Testis (tissue), 3 donors: ENCODE results near the gene CSF3R. TPM values are rescaled to one million over a fixed set of nuclear protein-coding genes. Genes with fewer than 3 reads are reported as not detected.

Experiments
- DNase-seq: peaks from one replicate; pipeline ENCODE4 v3.0.0-alpha.2; 2019
- H3K27ac ChIP-seq, 2 donors: fragments of 200-600 bp; sonication (generic); one replicate each; pipeline ENCODE4 v1.5.1; 2019
- H3K27me3 ChIP-seq: fragments of 200-600 bp; sonication (generic); one replicate; pipeline ENCODE4 v1.5.1; 2019
- H3K36me3 ChIP-seq: fragments of 200-600 bp; sonication (generic); one replicate; pipeline ENCODE4 v1.5.1; 2017; ENCODE audit warnings: low read depth; ENCODE audit errors: missing control alignments
- H3K4me1 ChIP-seq: fragments of 200-600 bp; sonication (generic); one replicate; pipeline ENCODE4 v1.5.1; 2019
- H3K4me3 ChIP-seq, 2 donors: fragments of 200-600 bp; sonication (generic); one replicate each; pipeline ENCODE4 v1.5.1; 2017 to 2019
- H3K9me3 ChIP-seq: fragments of 200-600 bp; sonication (generic); one replicate; pipeline ENCODE4 v1.5.1; 2017
- CTCF ChIP-seq, 3 experiments: fragments of 450-650 bp in 2 of 3; fragments of 200-600 bp in 1 of 3; sonication (generic) in 1 of 3; IDR thresholded peaks; one replicate each; pipeline ENCODE4 v1.5.1; 2016 to 2019; ENCODE audit warnings: antibody characterized with exemption in 3 of 3, mild to moderate bottlenecking in 2 of 3, moderate library complexity in 1 of 3
- POLR2A ChIP-seq: fragments of 450-650 bp; IDR thresholded peaks from one replicate; pipeline ENCODE4 v1.6.1; 2017; ENCODE audit warnings: antibody characterized with exemption, mild to moderate bottlenecking, moderate library complexity
- WGBS, 2 donors: methylation state at CpG; one replicate each; pipeline ENCODE4 v1.1.5; 2018; 5-methylcytosine and 5-hydroxymethylcytosine counted together
- intact Hi-C: fragments of 100-400 bp; cut with DNase I; formaldehyde crosslinking; loops from one replicate; pipeline ENCODE4 v1.15.1; 2023; ENCODE audit warnings: low total_unique reads
- polyA plus RNA-seq: library from polyadenylated mRNA; stranded (reverse); fragments of 350-450 nt; fragmentation: Illumina TruSeq; extraction: RNeasy Lipid Tissue Mini Kit (QIAGEN cat#74804); gene quantifications from one replicate; pipeline ENCODE4 v1.2.3, GENCODE V29; 2014; ENCODE audit warnings: low read depth, low replicate concordance; ENCODE audit not compliant: insufficient read depth
- total RNA-seq, 2 donors: library from RNA; depleted of rRNA; stranded (reverse); fragments of >200 nt; gene quantifications; one replicate each; pipeline ENCODE4 v1.2.3, GENCODE V29; 2016

The CSF3R gene
- total and polyA plus RNA-seq, 3 donors from 2014 or later: 2.0 to 4.9 (median 3.8) TPM

GRCh38 chr1:36486439-36487335, 4.0 kb upstream of the CSF3R start:
- 72 to 75% methylated on average over 17 of the region's 17 CpGs for WGBS, 2 donors
- Histone ChIP-seq H3K4me1 (no peaks in the 10 kb centered on the region), H3K27ac (no peak overlapping the region), H3K9me3 (no peaks in the 10 kb centered on the region), H3K27me3 (no peaks in the 10 kb centered on the region), H3K4me3 (no peak overlapping the region), H3K36me3 (no peaks in the 10 kb centered on the region)
- no peak for DNase-seq
- intact Hi-C loops: no loop called here
- no peak for TF ChIP-seq CTCF (IDR thresholded peaks at IDR 0.05)
- TF ChIP-seq POLR2A: no peak

- 91 to 92% methylated on average over 2 of the region's 2 CpGs for WGBS, 2 donors
Observed at GRCh38 chr1:36486093-36486438, 3.4 kb upstream of the CSF3R start.

GRCh38 chr1:36484099-36484498, 1.4 kb upstream of the CSF3R start:
- TF ChIP-seq POLR2A (no peak), CTCF (IDR thresholded peaks at IDR 0.05) (no peak)
- Histone ChIP-seq H3K9me3 (no peaks in the 10 kb centered on the region), H3K36me3 (no peaks in the 10 kb centered on the region), H3K4me1 (no peaks in the 10 kb centered on the region), H3K4me3 (no peak overlapping the region), H3K27me3 (no peaks in the 10 kb centered on the region), H3K27ac (no peak overlapping the region)
- intact Hi-C loops: no loop called here
- 85 to 90% methylated on average over 2 of the region's 2 CpGs for WGBS, 2 donors
- no peak for DNase-seq

More at GRCh38 chr1:36486093-36486438, 3.4 kb upstream of the CSF3R start:
- H3K4me1 ChIP-seq: no peaks in the 10 kb centered on the region
- intact Hi-C loops: no loop called here
- H3K4me3 ChIP-seq: no peak overlapping the region
- H3K27me3 ChIP-seq: no peaks in the 10 kb centered on the region
- no peak for DNase-seq
- TF ChIP-seq CTCF (IDR thresholded peaks at IDR 0.05) (no peak), POLR2A (no peak)
- no peaks in the 10 kb centered on the region for H3K36me3 ChIP-seq
- H3K9me3 ChIP-seq: no peaks in the 10 kb centered on the region
- H3K27ac ChIP-seq: no peak overlapping the region

GRCh38 chr1:36481771-36482723, 666 bp downstream of the CSF3R start:
- H3K4me1 ChIP-seq: no peaks in the 10 kb centered on the region
- no peaks in the 10 kb centered on the region for H3K9me3 ChIP-seq
- TF ChIP-seq POLR2A (no peak), CTCF (IDR thresholded peaks at IDR 0.05) (no peak)
- WGBS, 2 donors: 37 to 49% methylated on average over 23 to 26 of the region's 26 CpGs
- H3K4me3 ChIP-seq: no peak overlapping the region
- no peaks in the 10 kb centered on the region for H3K27me3 ChIP-seq
- no peaks in the 10 kb centered on the region for H3K36me3 ChIP-seq
- DNase-seq: no peak
- H3K27ac ChIP-seq: no peak overlapping the region
- intact Hi-C loops: no loop called here
